ENCODE measurements around the gene THRSP.

Gene THRSP

DNA sequence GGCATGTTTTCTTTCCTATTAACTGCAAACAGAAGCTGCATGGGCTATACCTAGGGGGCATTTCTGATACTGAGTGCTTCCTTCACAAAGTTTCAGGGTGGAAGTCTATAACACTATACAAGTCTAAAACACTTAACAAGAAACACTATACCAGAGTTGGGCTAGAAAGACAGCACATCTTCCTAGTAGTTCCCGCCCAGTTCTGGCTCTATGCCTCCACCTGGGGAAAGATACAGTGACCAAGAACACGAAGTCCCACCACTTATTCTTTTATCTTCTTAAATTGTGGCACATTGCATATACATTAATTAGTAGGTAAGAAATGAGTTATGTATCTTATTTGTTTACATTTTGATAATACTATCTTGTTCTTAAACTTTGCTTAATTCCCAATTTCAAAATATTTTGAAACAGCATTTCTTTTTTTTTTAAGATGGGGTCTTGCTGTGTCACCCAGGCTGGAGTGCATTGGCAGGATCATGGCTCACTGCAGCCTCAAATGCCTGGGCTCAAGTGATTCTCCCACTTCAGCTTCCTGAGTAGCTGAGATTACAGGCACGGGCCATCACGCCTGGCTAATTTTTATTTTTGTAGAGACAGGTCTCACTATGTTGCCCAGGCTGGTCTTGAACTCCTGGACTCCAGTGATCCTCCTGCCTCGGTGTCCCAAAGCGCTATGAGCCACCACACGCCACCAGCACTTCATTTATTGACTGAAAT lies 34.2 kb downstream of the THRSP start:
- no peak for DNase-seq (ENCODE audit: low spot score)

- DNase-seq (ENCODE audit: low spot score), result no peak
Observed at GRCh38 chr11:78099666-78100065, 36.0 kb downstream of the THRSP start.

DNA sequence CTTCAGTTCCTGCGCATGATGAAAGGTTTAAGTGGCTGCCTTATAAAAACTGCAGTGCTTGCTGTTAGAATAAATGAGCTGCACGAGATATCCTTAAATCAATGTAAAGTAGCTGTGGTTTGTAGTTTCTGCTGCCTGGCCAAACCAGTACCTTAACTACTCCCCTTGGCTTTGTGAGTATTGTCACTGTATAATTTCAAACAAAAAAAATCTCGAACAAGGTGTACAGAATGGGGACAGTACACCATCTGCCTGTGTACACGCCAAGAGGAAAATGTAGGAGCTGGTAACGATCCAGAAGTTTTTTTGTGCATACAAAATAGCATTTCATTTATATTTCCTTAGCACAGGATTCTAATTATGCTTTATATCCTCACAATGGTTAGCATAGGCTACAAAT lies 36.6 kb downstream of the THRSP start:
- no peak for DNase-seq (ENCODE audit: low spot score)

DNA sequence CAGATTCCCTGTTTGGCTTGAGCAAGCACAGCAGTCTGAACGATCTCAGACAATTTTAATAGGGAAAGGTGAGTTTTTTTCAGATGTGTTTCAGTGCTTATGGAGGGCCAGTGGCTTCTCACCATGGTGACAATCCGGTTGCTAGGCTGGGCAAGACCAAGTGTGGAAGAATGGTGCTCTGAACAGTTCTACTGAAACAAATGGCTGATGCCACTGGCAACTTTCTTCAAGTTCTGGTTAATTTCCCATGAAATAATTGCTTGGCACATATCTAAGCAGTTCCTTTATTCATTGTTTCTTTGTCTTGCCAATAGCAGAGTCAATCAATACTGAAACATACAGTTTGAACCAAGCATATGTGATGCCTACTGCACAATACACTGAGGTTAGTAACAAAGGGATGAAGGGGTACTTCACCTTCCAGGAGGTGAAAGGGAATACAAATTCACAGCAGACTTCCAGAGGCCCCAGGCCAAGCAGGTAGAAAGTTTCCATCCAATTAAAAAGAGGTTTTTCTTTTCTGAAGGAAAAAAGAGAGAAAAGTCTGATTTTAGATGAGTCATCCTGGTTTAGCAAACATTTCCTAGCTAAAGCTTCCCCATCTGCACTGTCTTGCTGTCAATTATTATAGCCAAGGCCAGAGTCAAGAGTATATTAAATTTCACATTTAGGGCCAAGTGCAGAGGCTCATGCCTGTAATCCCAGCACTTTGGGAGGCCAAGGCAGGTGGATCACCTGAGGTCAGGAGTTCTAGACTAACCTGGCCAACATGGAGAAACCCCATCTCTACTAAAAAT lies 37.2 kb downstream of the THRSP start:
- DNase-seq (ENCODE audit: low spot score), result peak; percentile 13

- no peak for DNase-seq (ENCODE audit: low spot score)
Observed at GRCh38 chr11:78109081-78110015, 45.7 kb downstream of the THRSP start.

- no peak for DNase-seq (ENCODE audit: low spot score)
Observed at GRCh38 chr11:78110351-78110750, 46.7 kb downstream of the THRSP start.

DNA sequence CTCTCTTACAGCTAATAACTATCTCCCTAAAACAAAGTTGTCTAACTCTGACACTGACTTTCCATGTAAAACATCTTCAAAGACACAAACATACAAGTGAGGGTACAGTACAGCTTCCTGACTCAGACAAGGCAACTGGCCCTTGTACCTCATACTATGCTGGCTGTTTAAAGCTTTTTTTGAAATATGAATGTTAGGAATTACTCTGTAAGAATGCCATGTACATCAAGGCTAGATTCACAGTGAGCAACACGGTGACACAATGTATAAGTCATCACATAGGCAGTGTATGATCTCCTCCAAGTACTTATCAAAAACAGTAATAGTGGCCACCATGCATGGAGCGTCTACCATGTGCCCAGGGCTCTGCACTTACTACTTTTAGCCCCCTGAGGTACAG lies 47.2 kb downstream of the THRSP start:
- DNase-seq (ENCODE audit: low spot score), result no peak

- no peak for DNase-seq (ENCODE audit: low spot score)
Observed at GRCh38 chr11:78111298-78111697, 47.6 kb downstream of the THRSP start.

- no peak for DNase-seq (ENCODE audit: low spot score)
Observed at GRCh38 chr11:78112582-78113275, 49.1 kb downstream of the THRSP start.
